ENCODE results near the gene KCNJ6. TPM values are rescaled to one million over a fixed set of nuclear protein-coding genes. Genes with fewer than 3 reads are reported as not detected.

Gene KCNJ6
- total RNA-seq, 1 donor from 2014 or later = not detected

DNA sequence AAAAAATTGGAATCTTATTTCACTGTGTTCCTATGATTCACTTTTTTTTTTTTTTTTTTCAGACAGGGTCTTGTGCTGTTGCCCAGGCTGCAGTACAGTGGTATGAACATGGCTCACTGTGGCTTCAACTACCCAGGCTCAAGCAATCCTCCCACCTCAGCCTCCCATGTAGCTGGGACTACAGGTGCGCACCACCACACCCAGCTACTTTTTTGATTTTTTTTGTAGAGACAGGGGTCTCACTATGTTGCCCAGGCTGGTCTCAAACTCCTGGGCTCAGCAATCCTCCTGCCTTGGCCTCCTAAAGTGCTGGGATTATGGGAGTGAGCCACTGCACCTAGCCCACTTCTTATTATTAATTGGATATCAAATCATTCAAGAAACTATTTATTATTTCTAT lies 339.3 kb downstream of the KCNJ6 start:
- peak; percentile 9 for DNase-seq (ENCODE audit: low spot score)

DNA sequence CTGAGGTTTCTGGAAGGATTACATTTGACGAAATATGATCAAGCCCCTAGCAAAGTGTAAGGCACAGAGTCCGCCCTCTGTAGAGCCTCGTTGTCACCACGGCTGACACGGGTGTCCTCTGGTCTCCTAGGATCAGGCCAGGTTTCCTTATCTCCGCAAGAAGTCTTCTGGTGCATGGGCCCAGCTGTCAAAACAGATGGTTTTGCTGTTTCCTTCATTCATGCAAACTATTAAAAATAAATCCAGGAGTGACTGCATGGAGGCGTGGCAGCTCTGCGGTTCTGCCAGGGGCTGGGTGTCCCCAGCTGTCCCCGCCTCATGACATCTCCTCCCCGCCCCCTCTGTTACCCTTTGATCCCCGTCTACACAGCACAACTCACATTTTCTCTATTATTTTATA lies 340.7 kb downstream of the KCNJ6 start:
- DNase-seq (ENCODE audit: low spot score) = peak; percentile 64

DNA sequence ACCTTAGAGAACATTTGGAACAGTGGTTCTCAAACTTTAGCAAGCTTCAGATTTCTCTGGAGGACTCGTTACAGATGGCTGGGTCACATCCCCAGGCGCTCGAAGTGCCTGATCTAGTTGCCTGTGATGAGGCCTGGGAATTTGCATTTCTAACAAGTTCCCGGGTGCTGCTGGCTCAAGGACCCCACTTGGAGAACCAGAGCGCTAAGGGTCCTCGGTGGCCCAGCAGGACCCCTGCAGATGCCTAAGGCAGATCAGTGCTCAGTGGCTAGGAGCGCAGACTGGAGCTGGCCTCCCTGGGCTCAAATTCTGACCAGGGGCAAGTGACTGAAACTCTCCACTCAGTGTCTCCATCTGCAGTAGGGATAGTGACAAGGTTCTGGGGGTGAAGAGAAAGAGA lies 341.5 kb downstream of the KCNJ6 start:
- peak; percentile 73 for DNase-seq (ENCODE audit: low spot score)

DNA sequence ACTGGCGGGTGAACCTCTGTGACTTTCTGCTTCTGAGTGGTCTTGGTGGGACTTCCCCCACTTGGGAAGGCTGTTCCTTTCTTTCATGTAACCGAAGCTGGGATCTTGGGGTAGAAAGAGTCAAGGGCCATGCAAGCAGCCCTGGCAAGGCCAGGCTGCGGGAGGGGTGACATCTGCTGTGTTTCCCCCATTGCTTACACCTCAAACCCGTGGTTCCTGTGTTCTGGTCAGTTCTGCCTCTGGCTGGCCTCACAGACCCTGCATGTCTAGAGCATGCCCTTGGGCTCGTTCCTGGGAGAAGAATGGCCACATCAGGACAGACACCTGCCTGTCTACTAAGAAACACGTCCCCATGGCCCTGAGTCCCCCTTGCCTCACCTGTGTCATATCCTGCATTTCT lies 341.9 kb downstream of the KCNJ6 start:
- DNase-seq (ENCODE audit: low spot score) = peak; percentile 81

DNA sequence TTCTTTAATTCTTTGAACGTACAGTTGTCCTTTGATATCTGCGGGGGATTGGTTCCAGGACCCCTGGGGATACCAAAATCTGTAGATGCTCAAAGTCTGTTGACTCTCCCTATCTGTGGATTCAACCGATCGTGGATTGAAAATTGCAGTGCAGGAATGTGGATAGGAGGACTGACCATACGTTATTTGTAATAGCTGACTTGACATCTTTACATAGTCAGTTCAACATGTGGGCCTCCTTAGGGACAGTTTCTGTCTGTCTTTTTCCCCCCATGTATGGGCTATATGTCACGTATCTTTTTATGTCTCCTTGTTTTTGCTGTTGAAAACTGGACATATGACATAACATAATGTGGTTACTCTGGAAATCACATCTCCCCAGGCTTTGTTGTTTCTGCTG lies 344.8 kb downstream of the KCNJ6 start:
- DNase-seq (ENCODE audit: low spot score) = no peak

DNA sequence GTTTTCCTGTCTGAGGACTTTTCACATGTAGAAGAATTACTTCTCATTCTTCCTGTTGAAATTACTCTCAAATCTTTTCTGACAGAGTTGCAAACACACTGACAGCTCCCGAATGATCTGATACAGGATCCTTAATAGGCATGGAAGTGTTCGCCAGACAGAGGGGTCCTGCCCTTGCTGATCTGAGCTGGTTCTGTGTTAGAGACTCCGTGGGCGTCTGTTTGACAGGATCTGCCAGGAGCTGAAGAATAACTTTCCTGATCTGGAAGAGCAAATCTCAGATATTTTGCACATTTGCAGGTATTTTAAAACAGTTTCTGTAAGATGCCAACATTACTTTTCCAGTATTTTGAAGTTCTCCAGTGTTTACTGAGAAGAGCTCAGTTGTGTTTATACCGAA lies 347.3 kb downstream of the KCNJ6 start:
- peak; percentile 60 for DNase-seq (ENCODE audit: low spot score)

DNA sequence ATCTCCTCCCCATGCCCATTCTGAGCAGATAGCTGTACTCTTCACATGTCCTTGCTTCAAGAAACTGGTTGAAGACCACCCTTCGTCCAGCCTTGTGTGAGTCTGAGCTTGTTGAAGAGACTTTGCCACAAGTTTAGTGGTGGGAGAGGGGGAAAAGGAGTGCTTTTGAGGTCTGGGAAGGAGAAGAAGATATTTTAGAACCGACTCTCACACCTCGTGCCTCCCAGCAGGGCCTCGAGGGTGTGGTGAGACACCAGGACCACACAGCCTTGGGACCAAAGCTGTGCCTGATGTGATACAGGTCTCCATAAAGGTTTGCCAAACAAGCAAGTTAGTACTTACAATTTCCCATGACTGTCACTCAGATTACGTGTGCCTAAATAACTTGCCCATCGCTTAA lies 347.8 kb downstream of the KCNJ6 start:
- DNase-seq (ENCODE audit: low spot score) = peak; percentile 33

DNA sequence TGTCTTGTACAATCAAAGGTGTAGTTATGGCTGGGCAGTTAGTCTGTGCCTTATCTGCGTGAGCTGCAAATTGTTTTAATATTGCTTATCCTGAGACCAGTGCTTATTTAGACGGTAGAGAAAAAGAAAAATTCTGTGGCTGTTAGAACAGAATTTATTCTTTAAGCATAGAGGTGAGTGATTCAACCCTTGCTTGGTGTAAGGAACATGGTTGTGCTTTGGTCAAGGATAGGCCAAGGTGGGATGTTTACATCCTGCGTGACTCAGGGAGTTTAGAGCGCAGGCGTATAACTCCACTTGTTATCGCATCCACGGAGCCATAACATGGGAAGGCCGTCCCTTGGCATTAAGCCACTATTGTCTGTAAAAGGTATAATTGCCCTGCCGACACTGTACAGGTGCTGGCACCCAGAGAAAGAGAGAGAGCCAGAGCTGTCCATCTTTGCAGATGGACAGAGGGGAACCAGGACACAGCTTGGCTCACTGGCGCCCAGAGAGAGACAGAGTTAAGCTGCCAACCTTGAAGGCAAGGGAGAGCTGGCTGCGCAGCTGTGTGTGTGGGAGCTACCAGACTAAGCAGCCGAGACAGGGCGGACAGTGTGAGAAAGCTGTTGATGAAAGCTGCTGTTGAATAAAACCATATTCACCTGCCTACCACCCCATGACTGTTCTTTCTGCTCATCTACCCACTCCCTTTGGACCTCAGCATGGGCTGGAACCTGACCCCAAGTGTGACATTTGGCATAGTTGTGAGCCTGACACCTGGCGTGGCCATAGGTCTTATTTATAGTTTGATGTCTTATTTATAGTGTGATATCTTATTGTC lies 349.3 kb downstream of the KCNJ6 start:
- peak; percentile 47 for DNase-seq (ENCODE audit: low spot score)

DNA sequence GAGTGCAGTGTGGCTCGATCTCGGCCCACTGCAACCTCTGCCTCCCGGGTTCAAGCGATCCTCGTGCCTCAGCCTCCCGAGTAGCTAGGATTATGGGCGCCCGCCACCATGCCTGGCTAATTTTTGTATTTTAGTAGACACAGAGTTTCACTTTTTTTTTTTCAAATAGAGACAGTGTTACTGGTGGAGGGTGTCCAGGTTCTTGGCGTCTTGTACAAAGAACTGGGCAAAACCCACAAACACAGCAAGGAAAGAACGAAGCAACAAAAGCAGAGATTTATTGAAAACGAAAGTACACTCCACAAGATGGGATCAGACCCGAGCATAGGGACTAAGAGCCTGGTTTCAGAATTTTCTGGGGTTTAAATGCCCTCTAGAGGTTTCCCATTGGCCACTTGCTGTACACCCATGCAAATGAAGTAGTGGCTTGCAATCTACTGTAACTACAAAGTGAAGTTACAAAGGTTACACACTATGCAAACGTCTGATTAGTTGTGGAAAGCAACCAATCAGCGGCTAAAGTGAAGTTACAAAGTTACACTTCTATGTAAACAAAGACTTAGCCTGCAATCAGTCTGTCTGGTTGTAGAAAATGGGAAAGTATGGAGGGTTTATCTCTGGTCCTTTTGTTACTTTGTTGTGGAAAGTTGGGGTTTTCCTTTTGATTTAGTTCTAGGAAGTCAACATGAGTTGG lies 350.6 kb downstream of the KCNJ6 start:
- no peak for DNase-seq (ENCODE audit: low spot score)

DNA sequence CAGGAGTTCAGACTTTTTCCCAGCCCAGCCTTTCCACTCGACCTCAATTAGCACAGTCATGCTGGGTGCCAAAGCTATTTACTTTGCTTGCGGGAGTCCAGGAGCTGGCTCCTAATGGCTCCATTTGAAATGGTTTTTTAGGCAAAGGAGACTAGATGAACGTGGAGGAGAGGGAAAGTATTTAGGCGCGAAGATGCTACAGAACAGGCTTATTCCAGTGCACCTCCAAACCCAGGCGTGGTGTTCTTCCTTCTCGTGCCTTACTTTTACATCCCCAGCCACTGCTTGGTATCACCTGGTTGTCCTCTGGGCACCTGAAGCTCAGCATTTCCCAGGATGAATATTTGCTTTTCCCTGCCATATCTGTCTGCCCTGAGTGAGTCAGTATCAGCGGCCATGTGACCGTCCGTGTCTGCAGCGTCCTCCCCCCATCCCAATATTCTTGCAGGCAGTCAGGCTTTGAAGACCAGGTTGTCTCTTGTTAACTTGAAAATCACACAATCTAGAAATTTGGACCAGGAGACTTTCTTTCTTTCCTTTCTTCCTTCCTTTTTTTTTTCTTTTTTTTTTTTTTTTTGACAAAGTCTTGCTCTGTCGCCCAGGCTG lies 351.2 kb downstream of the KCNJ6 start:
- no peak for DNase-seq (ENCODE audit: low spot score)

DNA sequence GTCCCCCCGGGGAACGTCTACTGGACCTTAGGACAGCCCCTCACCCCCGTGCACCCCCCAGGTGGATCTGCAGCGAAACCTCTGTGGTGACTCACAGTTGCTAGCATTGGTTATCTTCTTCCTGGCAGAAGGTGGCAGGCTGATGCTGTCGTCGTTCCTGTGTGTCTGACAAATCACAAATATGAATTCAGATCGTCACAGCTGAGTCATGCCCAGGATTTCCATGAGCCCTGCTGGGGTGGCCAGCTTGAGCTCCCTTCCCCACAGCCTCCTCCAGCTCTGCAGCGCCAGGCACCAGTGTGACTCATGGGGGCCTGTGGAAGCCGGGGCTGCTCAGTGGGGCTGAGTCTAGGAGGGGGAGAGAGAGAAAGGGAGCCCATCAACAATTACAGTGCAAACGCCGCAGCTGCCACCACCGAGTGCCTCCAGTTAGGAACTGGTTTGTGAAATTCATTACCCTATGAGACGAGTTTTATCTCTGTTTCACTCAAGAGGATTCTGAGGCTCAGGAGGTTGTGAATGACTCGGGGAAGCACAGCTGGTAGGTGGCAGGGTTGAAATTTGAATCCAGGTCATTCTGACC lies 351.8 kb downstream of the KCNJ6 start:
- peak; percentile 93 for DNase-seq (ENCODE audit: low spot score)

DNA sequence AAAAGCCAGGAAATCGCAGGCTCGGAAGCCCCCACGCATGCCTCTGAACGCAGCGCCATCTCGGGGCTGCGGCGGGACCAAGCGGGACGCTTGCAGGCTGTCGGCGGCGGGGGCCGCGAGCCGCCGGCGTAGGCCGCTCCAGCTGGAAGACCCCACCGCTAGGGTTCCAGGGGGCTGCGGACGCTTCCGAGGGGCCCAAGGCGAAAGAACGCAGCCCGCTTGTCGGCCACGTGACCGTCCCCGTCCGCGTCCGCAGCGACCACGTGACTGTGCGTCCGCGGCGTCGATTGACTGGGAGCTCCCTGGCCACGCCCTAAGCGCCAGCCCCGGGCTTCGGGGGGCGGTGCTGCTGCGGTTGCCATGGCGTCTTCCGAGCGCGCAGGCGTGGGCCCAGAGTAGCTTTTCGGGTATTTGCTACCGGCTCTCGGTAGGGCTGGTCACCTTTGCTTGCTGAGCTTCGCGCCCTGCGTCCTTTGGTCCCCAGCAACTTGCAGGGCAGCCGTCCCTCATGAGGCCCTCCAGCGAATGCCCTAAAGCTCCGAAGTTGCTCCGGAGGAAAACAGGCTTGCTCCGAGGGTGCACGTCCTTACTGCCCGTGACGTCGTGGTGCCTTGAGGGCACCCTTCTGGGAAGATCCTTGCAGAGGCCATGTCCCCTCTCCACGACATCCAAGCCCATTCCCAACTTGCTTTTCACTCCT lies 352.5 kb downstream of the KCNJ6 start:
- DNase-seq (ENCODE audit: low spot score) = peak; percentile 97

DNA sequence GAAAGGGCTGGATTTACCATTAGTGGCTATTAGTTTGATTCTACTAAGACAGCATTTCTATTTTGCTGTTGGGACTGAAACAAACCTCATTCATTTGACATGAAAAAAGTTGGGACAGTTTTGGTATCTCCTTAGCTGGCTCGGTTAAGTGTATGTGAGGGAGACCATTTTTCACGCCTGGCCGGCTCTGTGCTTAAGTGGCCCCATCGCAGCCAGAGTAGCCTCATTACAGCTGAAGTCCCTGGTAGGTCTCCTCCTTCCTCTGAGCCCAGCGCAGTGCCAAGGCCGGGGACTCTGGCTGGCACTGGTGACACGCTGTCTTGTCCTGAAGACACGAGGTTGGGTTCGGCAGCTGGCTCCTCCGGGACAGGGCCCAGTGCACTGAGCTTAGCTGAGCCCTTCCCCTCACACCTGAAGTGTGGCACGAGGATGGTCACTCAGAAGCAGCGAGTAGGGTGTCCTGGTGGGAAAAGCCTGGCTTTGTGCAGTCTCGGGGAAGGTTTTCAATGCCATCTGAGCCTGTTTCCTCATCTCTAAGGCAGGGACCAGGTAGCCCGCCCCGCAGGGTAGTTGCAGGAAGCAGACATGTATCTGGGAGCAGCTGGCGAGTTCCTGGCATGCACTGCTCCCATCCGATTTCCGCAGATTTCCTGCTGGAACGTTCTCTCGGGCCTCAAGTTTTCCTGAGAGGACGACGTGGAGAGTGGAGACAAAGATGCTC lies 353.2 kb downstream of the KCNJ6 start:
- no peak for DNase-seq (ENCODE audit: low spot score)

DNA sequence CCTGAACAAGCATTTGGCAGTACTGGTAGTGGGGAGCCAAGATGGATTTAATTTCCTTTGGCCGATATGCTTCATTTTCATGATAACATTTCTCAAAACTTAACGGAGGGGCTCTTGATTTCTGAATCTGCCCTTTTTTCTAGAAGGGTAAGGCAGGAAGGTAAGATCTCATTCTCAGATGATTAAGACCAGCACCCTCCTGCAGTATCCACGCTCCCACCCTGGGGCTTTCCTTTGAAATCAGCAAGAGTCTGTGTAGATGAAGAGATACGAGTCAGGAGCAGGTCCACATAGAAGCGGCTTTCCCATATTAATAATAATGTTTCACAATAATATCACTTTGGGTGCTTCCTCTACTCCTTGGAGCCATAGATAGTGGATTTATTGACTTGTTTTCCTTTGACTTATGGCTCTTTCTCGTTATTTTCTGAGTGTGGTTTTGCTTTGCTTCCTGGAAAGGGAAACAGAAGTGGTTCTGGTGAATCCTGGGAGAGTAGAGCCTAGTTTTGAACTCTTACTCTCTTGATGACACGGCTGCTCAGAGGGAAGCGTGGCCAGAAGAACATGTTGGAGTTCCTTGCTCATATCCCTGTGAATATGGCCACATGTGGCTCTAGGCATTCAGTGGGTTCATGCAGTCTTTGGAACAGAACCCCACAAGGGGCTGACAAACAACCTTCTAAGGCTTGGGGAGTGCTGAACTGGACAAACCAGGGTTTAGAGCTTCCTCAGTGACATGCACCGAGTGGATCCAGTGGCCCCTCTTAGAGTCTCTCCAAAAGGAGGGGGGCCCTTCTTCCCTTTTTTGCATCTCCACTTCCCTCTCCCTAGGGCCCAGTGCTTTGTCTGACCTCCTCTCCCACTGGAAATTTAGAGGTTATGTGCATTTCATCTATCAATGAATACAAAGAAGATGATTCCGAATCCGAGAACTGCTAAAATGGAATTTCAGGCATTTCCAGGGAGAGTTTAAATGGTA lies 354.0 kb downstream of the KCNJ6 start:
- no peak for DNase-seq (ENCODE audit: low spot score)

DNA sequence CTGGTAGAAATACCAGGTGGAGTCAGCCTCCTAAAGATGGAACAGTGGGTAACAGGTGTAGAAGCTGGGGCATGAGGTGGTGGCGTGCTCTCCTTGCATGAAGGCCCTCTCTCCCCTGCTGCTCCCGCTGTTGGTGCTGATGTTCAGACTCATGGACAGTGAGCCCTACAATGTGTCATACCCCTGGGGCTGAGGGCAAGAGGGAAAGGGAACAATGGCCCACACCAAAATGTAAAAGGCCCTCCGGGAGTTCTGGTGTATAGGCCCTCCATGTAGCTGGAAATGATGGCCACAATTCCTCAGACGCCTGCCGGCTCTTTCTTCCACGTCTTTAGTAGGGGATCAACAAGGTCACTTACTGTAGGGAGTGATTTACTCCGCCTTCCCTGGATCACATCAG lies 354.8 kb downstream of the KCNJ6 start:
- DNase-seq (ENCODE audit: low spot score) = no peak

DNA sequence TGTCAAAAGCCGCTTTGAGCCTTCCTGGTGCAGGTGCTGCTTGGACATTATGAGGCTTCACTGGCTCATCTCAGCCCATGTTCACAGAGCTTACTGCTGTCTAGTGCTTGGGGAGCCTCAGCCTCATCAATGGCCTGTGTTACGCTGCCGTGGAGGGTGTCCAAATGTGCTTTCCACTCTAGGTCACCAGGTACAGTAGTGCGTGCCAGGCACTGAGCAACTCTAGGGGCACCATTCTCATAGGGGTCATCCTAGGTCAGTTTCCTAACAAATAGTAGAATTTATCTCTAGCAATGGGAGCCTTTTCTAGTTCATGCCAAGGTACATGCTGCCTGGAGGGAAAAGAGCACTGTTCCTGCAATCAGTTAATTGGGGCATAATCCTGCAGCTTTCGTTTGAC lies 355.9 kb downstream of the KCNJ6 start:
- DNase-seq (ENCODE audit: low spot score) = no peak

DNA sequence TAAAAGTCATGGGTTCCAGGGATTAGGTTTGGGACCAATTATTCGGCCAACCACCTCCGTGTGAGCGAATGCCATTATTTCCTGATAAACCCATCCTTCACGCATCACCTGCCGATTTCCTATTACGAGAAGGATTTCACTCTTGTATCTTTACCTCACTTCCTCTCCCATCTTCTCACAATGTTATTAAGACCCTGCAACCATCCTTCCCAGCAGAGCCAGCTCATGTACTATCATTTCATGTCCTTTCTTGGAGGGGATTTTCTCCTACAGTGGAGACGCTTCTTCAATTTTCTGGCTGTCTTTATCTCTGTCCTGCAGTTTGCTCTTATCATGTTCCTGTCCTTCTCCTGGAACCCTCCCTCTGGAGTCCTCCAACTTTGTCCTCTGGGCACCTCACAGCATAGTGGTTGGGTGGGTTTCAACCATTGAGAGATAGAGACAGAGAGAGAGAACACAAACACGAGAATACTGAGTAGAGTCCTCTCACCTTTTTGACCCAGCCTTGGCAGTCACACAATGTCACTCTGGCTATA lies 357.5 kb downstream of the KCNJ6 start:
- DNase-seq (ENCODE audit: low spot score) = no peak

Measured in mesenteric fat pad (tissue), 1 donor.